HG03103 (cell line): ENCODE results near the gene ATG16L1.

Source experiments
- ATAC-seq: cut with Tn5 transposase; IDR thresholded peaks from one replicate; pipeline ENCODE4 v1.9.1; 2021; ENCODE audit warnings: low read depth; ENCODE audit not compliant: unreplicated experiment

Gene ATG16L1

GRCh38 chr2:233287871-233288270, 36.4 kb downstream of the ATG16L1 start:
- ATAC-seq = no peak

DNA sequence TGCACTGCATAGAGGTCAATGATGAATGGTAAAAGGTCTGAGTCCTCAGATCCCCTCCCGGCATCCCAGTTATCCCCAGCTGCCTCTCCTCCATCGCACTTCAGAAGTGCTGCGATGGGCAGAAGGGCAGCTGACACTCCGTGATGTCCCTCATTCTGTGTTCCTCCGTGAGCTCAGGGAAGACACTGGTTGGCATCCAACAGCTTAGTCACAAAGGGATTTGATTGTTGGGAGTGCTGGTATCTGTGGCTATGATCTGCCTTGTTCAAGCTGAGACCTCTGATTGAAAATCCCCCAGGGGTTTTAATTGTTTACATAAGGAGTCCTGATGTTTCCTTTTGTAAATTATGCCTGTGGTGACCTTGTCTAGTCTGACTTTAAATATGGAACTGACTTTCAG, 37.2 kb downstream of the ATG16L1 start:
- ATAC-seq = no peak

- ATAC-seq = no peak
These were observed 38.2 kb downstream of the ATG16L1 start for GRCh38 chr2:233289648-233290047.

- ATAC-seq = no peak
These were observed 38.8 kb downstream of the ATG16L1 start for GRCh38 chr2:233290051-233290845.

- no peak for ATAC-seq
These were observed 44.4 kb downstream of the ATG16L1 start for GRCh38 chr2:233295891-233296290.

DNA sequence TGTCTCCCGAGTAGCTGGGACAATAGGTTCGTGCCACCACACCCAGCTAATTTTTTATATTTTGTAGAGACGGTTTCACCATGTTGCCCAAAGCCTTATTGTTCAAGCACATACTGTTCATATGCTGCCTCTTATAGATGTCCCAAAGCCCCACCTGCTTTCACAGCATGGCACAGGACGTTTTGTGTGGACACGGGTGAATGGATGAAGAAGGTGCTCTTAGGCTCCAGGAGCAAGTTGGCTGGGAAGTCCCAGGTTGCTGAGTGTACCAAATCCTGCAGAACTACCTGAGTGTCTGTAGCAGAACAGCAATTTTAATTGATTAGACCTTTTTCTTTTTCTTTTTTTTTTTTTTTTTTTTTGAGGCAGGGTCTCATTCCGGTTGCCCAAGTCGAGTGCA, 45.6 kb downstream of the ATG16L1 start:
- ATAC-seq = no peak

- ATAC-seq = no peak
These were observed 48.9 kb downstream of the ATG16L1 start for GRCh38 chr2:233300401-233300800.

DNA sequence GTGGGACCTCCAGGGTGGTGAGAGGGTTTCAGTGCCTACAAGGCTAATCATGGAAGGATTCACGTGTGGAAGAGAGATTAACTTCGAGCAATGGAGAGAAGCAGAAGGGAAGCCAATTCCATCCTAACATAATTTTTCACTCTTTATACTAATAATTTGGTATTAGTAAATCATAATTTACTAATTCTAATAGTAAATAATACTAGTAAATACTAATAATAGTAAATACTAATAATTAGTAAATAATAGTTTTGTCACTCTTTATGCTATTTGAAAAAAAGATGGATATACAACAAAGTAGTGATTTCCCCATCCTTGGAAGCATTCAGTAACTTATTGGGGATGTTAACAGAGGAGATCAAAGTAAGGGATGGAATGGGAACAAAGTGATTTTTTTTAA, 49.8 kb downstream of the ATG16L1 start:
- no peak for ATAC-seq

DNA sequence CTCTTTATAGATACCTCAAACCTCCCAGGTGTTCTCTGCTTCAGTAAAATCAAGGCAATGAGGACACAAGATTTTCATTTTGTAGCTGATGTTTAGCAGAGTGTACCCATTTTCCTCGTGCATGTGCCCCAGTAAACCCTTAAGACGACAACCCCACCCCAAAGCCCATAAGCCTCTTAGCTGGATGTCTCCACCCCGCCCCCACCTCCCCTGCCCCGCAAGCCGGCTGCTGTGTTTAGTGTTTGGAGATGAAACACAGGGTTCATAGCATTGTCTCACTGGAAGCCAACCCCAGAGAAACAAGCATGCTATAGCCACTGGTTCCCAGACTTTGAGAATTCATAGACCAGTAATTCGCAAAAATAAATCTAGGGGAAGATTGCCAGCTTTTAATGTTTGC, 50.3 kb downstream of the ATG16L1 start:
- no peak for ATAC-seq

DNA sequence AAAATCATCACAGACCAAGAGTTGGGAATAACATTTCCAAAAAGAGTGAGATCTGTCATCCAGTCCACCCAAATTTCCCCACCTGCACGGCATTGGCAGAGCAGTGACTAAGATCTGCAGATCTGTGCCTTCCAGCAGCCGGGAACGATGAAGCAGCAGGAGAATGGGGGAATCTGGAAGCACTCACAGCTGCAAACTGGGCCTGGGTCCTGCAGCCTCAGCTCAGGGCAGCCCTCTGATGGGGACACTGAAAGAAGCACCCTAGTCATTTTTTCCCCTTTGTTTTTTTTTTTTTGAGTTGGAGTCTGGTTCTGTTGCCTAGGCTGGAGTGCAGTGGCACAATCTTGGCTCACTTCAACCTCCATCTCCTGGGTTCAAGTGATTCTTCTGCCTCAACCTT, 51.8 kb downstream of the ATG16L1 start:
- no peak for ATAC-seq

GRCh38 chr2:233307565-233307964, 56.1 kb downstream of the ATG16L1 start, which contains the start of gene SAG:
Gene SAG, plus strand, starts transcription at chr2:233307816. Its CDS starts 1,374 bp downstream, at chr2:233309190.
- ATAC-seq = no peak

- no peak for ATAC-seq
These were observed 59.9 kb downstream of the ATG16L1 start for GRCh38 chr2:233311241-233311926.

GRCh38 chr2:233312874-233313273, 61.4 kb downstream of the ATG16L1 start:
- ATAC-seq = no peak

DNA sequence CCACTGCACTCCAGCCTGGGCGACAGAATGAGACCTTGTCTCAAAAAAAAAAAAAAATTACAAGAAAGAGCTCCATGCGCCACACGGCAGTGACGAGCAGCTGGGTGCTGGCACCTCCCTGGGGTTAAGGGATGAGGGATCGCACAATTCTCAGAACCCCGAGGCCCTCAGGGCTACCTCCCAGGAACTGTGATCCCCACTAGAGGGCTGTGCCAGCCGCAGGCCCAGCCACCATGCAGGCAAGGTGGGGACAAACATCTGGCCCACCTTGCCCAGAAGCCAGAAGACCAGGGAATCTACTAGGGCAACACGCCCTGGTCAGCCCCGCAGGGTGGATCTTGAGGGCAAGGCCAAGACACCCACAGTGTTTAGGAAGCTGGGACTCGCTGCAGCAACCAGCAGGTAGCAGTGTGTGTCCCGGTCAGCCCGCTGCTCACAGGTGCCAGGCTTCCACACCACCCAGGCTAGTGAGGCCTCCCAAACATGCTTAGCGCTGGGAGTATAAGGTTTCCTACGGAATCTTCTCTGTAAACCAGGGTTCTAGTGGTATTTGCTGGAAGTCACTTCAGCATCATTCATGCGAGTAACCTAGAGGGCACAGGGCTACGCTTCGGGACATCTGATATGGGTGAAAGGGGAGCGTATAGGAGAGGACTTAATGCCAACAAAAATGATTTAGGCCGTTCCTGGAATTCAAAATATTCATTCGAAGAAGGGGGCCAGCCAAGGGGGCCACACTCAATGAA, 62.9 kb downstream of the ATG16L1 start:
- ATAC-seq = no peak

DNA sequence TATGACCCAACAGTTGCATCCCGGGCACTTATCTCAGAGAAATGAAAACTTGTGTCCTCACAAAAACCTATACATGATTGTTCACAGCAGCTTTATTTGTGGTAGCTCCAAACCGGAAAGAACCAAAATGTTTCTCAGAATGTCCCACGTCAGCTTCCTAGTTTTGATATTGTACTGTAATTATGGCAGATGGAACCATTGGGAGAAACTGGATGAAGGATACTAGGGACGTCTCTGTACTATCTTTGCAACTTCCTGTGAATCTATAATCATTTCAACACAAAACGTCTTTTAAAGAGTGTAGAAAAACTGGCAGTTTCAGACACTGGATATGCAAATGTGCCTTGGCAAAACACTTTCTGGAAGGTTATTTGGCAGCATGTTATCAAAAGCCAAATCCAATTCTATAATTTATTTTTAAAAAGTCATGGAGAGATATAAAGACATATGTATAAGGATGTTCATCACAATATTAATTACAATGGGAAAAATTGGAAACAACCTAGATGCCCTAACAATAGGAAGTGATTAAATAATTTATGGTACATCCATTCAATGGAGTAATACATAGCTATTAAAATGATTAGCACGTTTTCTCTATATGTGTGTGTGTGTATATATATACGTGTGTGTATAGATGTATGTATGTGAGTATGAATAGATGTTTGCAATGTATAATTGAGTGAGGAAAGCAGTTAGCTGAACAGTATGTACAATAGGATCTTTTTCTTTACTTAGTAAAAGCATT, 65.9 kb downstream of the ATG16L1 start:
- ATAC-seq = no peak

GRCh38 chr2:233319256-233319655, 67.8 kb downstream of the ATG16L1 start:
- ATAC-seq = no peak

DNA sequence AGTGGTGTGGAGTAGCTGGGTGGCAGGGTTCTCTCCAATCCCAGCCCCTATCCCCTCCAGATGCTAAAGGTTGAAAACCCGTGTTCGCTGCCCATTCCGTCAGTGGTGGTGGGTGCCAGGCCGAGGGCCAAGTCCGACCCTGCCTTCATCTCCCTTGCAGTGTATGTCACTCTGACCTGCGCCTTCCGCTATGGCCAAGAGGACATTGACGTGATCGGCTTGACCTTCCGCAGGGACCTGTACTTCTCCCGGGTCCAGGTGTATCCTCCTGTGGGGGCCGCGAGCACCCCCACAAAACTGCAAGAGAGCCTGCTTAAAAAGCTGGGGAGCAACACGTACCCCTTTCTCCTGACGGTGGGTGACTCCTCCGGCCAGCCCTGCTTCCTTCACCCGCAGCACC, 69.0 kb downstream of the ATG16L1 start:
- ATAC-seq = no peak

- ATAC-seq = no peak
These were observed 69.7 kb downstream of the ATG16L1 start for GRCh38 chr2:233321166-233321565.

DNA sequence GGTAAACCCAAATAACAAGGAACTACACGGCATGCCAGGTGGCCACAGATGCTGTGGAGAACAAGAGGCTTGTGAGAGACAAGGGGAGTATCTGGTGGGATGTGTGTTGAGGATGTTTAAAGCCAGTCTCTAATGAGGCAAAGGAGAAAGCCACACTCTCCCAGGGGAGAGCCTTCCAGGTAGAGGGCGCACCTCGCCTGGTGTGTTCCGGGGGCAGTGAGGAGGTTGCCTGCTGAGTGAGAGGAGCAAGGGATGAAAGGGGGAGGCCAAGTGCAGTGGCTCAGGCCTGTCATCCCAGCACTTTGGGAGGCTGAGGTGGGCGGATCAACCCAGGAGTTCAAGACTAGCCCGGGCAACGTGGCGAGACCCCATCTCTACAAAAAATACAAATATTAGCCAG, 72.4 kb downstream of the ATG16L1 start:
- ATAC-seq = no peak

- no peak for ATAC-seq
These were observed 73.8 kb downstream of the ATG16L1 start for GRCh38 chr2:233325256-233325655.

DNA sequence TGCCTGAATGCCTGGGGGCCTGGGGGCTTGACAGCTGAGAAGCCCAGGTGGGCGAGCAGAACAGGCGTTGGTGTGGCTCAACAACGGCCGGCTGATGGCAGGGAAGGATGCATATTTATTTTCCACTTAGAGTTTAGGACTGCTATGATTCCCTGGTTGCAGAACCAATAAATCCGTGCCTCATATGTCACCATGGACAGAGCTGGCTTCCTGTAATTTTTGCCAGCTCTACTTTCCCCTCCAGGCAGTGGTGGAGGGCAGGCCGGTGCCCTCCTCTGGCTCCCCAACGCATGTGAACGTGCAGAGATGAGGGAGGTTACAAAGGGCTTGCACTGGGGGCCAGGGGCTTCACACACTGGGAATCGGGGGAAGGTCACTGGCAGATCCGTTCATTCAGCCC, 74.3 kb downstream of the ATG16L1 start:
- ATAC-seq = no peak
